ENCODE results near the gene SLX9. TPM values are rescaled to one million over a fixed set of nuclear protein-coding genes. Genes with fewer than 3 reads are reported as not detected.

SLX9 gene
- total and polyA plus RNA-seq, 2 donors (not counting 1 experiment from before 2014, with no cell fraction given), result 11.7 to 15.9 TPM

- no peaks in the 10 kb centered on the region for H3K27me3 Mint-ChIP-seq
- POLR2A ChIA-PET, result no interaction called here
- H3K9ac ChIP-seq (ENCODE audit: low read length), result peak overlapping the region; percentile 6
- H3K4me1 Mint-ChIP-seq, result peaks cover 84% of the 10 kb centered on the region
- no peak for TF ChIP-seq EZH2 (IDR thresholded peaks at IDR 0.05; ENCODE audit: borderline replicate concordance, insufficient read depth, low read depth, low read length, poor library complexity, severe bottlenecking)
- TF ChIP-seq CTCF (IDR thresholded peaks at IDR 0.05), result no peak
- peaks cover 27% of the 10 kb centered on the region for H4K20me1 ChIP-seq (ENCODE audit: control insufficient read depth, insufficient read depth, low read length, poor library complexity, severe bottlenecking)
- H3K4me3 Mint-ChIP-seq, result peak overlapping the region; percentile 46
- peaks cover 0 to 19% of the 10 kb centered on the region in 2 experiments for H3K36me3 ChIP-seq (replicated peaks in 1 of 2; ENCODE audit: control extremely low read depth in 1 of 2, control insufficient read depth in 1 of 2, extremely low read depth in 1 of 2, insufficient read depth in 2 of 2, low read length in 1 of 2)
- H3K4me3 ChIP-seq (ENCODE audit: control extremely low read depth in 1 of 5, extremely low read depth in 1 of 5, insufficient read depth in 1 of 5, low read depth in 2 of 5, low read length in 4 of 5), result peak overlapping the region in 3 of 5 experiments; percentile 5 to 74 (median 8)
- H3K27me3 ChIP-seq (replicated peaks in 1 of 4; ENCODE audit: control extremely low read depth in 1 of 4, control insufficient read depth in 3 of 4, insufficient read depth in 4 of 4, low read length in 3 of 4), result no peaks in the 10 kb centered on the region
- H3K9me3 ChIP-seq (ENCODE audit: control extremely low read depth in 1 of 3, control insufficient read depth in 2 of 3, insufficient read depth in 1 of 3, low read length in 2 of 3), result no peaks in the 10 kb centered on the region
- CTCF ChIA-PET, result no interaction called here
- H3K4me1 ChIP-seq (ENCODE audit: control insufficient read depth in 2 of 2, insufficient read depth in 2 of 2, low read length in 2 of 2), result peaks cover 86 to 93% of the 10 kb centered on the region in 2 donors
- H3K27ac ChIP-seq (ENCODE audit: low read length in 2 of 2), result peak overlapping the region; percentile 82 to 87
- H3K27ac Mint-ChIP-seq, result peak overlapping the region; percentile 71
- 80% methylated on average over 1 of the region's 5 CpGs for WGBS (ENCODE audit: insufficient coverage)
- H3K9me3 Mint-ChIP-seq (ENCODE audit: insufficient read depth), result no peaks in the 10 kb centered on the region
- intact Hi-C loops (cut with micrococcal nuclease), result loop anchor here (1.0 kb wide), 1 partner anchor 8 kb away; no protein-coding TSS in a partner anchor
- H2AFZ ChIP-seq (ENCODE audit: insufficient read depth, low read depth, low read length, poor library complexity, severe bottlenecking), result no peak overlapping the region
- peak overlapping the region; percentile 18 for H3K4me2 ChIP-seq (replicated peaks; ENCODE audit: low read depth, low read length, poor library complexity, severe bottlenecking)
- DNase-seq (no peak), ATAC-seq (ENCODE audit: low read depth) (no peak)
- H3K79me2 ChIP-seq (ENCODE audit: control insufficient read depth, insufficient read depth, low read length), result peaks cover 72% of the 10 kb centered on the region
Measured at GRCh38 chr21:44921928-44922327, 17.9 kb upstream of the SLX9 start.

GRCh38 chr21:44923480-44924084 lies 16.2 kb upstream of the SLX9 start:
- H3K27ac ChIP-seq (ENCODE audit: low read length in 2 of 2), result peak overlapping the region in 1 of 2 donors; percentile 87
- no peaks in the 10 kb centered on the region for H3K9me3 ChIP-seq (ENCODE audit: control extremely low read depth in 1 of 3, control insufficient read depth in 2 of 3, insufficient read depth in 1 of 3, low read length in 2 of 3)
- ChIA-PET CTCF (no interaction called here), POLR2A (no interaction called here)
- Mint-ChIP-seq H3K9me3 (ENCODE audit: insufficient read depth) (no peaks in the 10 kb centered on the region), H3K27me3 (no peaks in the 10 kb centered on the region), H3K27ac (peak overlapping the region; percentile 48), H3K4me3 (peak overlapping the region; percentile 6), H3K4me1 (peaks cover 85% of the 10 kb centered on the region)
- peaks cover 0 to 2% of the 10 kb centered on the region in 2 experiments for H3K36me3 ChIP-seq (replicated peaks in 1 of 2; ENCODE audit: control extremely low read depth in 1 of 2, control insufficient read depth in 1 of 2, extremely low read depth in 1 of 2, insufficient read depth in 2 of 2, low read length in 1 of 2)
- H3K9ac ChIP-seq (ENCODE audit: low read length), result no peak overlapping the region
- DNase-seq (no peak), ATAC-seq (ENCODE audit: low read depth) (no peak)
- peaks cover 83 to 93% of the 10 kb centered on the region in 2 donors for H3K4me1 ChIP-seq (ENCODE audit: control insufficient read depth in 2 of 2, insufficient read depth in 2 of 2, low read length in 2 of 2)
- peaks cover 69% of the 10 kb centered on the region for H3K79me2 ChIP-seq (ENCODE audit: control insufficient read depth, insufficient read depth, low read length)
- no peak for TF ChIP-seq EZH2 (IDR thresholded peaks at IDR 0.05; ENCODE audit: borderline replicate concordance, insufficient read depth, low read depth, low read length, poor library complexity, severe bottlenecking)
- TF ChIP-seq CTCF (IDR thresholded peaks at IDR 0.05), result no peak
- no peak overlapping the region for H2AFZ ChIP-seq (ENCODE audit: insufficient read depth, low read depth, low read length, poor library complexity, severe bottlenecking)
- WGBS (ENCODE audit: insufficient coverage), result 28% methylated on average over 5 of the region's 10 CpGs
- peak overlapping the region; percentile 63 for H3K4me2 ChIP-seq (replicated peaks; ENCODE audit: low read depth, low read length, poor library complexity, severe bottlenecking)
- H3K4me3 ChIP-seq (ENCODE audit: control extremely low read depth in 1 of 5, extremely low read depth in 1 of 5, insufficient read depth in 1 of 5, low read depth in 2 of 5, low read length in 4 of 5), result no peak overlapping the region
- peaks cover 15% of the 10 kb centered on the region for H4K20me1 ChIP-seq (ENCODE audit: control insufficient read depth, insufficient read depth, low read length, poor library complexity, severe bottlenecking)
- H3K27me3 ChIP-seq (replicated peaks in 1 of 4; ENCODE audit: control extremely low read depth in 1 of 4, control insufficient read depth in 3 of 4, insufficient read depth in 4 of 4, low read length in 3 of 4), result no peaks in the 10 kb centered on the region
- intact Hi-C loops (cut with micrococcal nuclease), result no loop called here
